Activated CD4-positive, CD25-positive, alpha-beta regulatory T cell treated with anti-CD3 and anti-CD28 coated beads, Interleukin-2, amount 50 U/mL, for 72 hours (primary cell): ENCODE data around the gene SPI1.
"Not testable (repeated sequence)": the region's sequence is repeated elsewhere in the genome, so short reads cannot be mapped to it uniquely, and the experiment has no call there.

Experiments used
- DNase-seq: peaks from one replicate; pipeline ENCODE4 v3.0.0; 2021

Gene SPI1

DNA sequence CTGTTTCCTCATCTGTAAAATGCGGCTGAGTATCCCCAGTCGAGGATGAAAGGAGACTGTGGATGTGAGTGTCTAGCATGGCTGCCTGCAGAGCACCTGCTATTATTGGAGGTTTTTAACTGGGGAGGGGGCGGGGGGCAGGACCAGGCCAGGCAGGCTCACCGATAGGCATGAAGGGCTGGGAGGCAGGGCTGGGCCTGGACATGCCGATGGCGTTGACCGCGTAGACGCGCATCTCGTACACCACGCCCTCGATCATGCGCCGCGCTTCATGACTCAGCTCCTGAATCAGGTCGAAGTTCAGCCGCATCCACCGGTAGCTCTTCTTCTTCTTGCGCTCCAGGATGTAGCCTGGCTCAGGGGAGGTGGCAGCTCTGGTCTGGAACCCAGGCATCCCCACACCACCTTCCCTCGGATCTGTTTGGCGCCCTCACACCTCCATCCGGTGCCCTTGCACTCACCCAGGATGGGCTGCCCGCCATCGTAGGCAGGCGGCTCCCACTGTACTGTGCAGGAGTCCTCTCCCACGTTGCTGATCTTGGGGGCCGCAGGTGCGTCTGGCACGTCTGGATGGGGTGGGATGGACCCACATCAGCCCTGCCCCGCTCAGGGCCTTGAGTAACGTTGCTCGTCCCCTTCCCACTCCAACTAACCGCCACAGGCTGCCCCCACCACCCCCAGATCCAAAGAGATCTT lies 41.0 kb downstream of the SPI1 start:
- DNase-seq = no peak

DNA sequence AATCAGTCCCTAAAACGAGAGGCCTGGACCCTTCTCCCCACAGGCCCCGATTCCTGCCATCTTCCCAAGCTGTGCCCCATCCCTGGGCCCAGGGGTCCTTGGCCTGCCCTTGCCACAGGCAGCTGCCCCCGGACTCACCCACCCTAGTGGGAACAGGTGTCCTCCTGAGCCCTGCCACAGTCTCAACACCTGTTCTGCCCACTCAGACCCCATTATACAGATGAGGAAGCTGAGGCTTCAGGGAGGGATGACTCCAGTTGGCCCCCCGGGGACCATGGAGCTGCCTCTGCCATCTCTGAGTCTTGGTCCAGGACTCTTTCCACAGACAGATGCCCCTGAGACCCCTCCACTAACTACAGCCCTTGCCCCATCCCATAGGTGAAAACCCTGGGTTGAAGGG lies 41.8 kb downstream of the SPI1 start:
- no peak for DNase-seq

DNA sequence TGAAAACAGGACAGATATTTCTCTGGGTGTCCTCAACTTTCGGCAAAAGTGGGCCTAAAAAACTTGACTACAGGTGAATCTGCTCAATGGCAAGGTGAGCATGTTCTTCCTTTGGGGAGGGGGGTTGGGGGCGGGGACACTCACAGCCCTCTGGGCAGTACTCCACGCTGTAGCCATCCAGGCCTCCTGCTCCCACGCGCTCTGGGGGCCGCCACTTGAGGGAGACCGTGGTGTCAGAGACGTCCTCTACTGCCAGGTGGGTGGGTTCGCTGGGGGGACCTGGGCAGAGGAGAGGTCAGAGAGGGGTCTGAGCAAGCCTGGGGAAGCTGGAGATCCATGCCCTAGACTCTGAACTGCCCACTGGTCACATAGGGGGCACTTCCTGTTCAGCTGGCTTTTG lies 42.6 kb downstream of the SPI1 start:
- DNase-seq = no peak

DNA sequence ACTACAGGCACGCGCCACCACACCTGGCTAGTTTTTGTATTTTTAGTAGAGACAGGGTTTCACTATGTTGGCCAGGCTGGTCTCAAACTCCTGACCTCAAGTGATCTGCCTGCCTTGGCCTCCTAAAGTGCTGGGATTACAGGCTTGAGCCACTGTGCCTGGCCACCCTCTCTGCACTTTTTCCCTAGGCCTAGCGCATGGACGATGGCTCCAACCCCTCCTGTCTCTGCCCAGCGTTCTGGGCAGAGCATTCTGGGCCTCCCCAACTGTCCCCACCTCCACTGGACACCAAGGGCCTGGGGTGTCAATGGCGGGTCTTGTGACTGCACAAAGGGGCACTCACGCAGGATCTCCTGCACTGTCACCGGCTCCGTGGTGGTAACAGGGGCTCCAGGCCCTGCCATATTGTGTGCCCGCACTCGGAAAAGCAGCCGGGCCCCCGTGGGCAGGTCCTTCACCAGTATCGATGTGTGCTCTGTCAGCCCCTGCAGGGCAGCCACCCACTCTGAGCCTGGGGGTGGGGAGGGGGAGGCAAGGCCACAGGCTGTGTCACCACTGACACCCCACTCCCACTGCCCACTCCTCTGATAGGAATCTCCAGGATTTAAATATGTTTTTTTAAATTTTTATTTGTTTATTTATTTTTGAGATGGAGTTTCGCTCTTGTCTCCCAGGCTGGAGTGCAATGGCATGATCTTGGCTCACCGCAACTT lies 43.5 kb downstream of the SPI1 start:
- not testable (repeated sequence) for DNase-seq

DNA sequence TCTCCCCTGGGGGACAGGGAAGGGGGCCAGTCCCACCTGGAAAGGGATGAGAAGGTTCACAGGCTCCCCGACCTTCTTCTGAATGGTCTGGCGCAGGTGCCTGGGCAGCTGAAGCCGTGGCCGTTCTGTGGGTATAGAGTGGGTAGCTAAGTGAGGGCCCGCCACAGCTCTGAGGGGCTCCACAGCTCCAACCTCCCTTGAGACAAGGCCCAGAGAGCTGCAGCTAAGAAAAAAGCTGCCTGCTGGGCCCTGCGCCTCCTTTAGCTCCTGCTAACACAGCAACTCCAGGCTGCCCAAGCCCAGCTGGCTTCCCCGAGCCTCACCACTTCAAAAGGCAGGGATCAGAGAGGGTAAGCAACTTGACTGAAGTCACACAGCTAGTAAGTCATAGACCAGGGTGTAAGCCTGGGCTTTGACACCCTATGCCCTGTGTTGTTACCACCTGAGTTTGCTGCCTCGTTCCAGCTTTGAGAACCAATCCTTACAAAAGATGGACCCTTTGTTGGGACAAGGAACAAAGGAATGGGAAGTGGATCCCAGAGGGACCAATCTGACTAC lies 44.4 kb downstream of the SPI1 start:
- no peak for DNase-seq

DNA sequence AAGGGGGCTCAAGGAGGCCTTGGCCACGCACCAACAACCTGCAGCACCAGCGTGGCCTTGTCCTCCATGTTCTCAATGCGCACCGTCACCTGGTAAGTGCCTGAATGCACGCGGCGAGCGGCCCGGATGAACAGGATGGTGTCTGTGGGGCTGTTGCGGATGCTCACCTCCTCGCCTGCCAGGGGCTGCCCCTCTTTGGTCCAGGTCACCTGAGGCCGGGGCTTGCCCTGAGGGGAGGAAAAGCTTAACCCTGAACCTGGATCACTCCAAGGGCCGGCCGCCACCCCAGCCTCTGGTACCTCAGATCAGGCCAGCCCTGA lies 44.9 kb downstream of the SPI1 start:
- DNase-seq = no peak

DNA sequence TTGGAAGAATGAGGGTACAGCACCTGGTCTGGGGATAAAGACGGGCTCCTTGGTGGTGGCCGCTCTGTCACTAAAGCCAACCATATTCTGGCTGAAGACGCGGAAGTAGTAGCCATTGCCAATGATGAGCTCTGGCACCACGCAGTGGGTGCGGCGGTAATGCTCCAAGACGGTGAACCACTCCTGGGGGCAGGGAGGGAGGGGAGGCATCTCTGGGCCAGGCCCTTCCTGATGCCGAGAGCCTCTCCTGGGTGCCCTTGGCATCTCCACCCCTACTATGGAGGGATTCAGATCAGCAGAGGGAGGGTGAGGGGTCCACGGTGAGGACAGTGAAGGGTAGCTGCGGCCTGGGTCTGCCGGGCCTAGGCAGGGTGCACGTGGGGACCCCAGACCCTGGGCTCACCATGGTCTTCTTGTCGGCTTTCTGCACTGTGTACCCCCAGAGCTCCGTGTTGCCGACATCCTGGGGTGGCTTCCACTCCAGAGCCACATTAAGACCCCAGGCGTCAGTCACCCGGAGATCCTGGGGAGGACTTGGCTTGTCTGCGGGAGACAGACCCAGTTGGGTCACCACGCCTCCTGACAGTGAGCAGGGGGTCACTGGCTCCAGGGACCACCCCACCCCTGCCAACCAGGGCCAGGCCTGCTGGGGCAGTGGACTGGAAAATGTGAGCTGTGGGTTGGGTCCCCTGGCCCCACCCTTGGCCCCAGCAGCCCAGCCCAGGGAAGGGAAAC lies 45.4 kb downstream of the SPI1 start:
- DNase-seq = no peak

DNA sequence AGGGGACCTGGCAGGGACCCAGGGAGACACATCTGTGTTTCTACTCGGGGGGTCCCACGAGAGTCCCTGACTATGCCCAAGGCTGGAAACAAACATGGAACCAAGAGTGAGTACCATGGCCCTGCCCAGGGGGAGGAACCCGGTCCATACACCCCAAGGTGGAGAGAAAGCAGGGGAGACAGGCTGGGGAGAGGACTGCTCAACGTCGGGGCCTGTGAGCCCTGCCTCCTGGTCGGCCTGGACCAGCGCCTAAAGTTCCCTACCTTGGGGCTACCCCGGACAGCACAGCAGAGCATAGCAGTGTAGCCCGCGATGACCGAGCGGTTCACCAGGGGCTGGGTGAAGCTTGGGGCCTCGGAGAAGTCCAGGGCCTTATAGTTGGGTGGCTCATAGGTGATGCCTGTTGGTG lies 46.0 kb downstream of the SPI1 start:
- DNase-seq = no peak

DNA sequence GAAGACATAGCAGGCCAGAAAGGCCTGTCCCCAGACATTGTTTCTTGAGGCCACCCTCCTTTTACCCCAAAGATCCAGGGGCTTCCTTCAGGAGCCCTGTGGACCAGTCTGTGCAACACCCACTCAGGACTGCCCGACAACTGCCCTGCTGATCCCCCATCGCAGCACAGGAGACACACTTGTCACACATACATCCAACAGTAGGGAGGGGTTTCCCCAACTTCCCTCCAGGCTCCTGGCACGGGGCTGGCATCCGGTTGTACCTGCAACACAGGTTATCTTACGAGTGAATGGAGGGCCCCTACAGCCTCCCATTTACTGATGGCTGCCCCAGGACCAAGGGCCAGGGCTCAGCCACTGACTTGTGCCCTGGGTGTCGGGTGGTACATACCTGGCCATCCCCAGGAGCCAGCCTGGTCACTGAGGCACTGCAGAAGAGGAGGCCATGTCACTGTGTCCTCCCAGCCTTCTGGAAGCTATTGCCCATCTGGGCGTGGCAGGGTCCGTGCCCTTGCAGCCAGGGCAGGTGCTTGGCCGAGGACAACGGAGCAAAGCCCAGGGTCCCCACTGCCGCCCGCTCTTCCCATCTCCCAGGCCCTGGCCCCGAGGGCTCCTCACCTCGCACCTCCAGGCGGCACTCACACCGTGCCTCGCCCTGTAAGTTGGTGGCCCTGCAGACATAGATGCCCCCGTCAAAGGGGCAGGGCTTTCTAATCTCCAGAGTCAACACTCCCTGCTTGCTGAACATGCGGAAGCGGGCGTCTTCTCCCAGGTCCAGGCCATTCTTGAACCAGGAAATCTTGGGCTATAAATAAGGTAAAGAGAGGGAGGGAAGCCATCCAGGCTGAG lies 46.7 kb downstream of the SPI1 start:
- no peak for DNase-seq

DNA sequence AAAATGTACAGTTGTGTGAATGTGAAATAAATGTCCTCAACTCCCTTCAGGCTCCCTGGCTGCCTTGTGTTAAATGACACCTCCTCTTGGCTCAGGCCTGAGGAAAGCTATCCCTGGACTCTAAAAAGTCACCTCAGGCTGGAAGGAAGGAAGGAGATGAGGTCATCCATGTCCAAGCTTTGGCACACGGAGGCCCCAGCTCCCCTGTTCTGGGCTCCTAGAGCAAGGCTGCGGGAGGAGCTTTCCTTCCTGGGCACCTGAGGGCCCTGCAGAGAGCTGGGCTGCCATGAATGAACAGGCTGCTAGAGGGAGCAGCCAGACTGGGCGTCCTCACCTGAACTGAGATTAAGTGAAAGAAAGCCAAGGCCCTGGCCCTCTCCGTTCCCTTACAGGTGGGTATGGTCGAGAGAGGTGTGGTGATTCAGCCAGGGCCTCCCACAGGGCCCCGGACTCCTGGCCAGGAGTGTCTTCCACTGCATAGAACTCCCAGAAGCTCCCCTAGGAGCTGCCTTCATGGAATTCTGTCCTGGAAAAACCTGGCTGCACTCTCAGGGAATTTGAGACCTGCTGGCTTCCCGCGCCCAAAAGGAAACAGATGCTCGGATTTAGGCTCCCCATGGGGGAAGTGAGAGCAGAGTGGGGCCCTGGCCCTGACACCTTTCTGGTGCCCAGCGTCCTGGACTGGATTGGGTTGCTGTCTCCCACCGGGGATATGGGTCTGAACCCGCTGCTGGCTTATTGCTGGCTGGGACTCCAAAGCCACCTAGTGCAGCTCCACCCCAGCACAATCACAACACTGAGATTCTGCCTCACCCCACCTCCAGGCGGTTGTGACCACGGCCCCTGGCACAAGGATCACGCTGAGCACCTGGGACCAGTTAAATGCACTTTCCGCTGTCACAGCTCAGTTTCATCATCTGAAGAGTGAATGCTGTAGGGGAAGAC lies 48.1 kb downstream of the SPI1 start:
- DNase-seq = no peak

DNA sequence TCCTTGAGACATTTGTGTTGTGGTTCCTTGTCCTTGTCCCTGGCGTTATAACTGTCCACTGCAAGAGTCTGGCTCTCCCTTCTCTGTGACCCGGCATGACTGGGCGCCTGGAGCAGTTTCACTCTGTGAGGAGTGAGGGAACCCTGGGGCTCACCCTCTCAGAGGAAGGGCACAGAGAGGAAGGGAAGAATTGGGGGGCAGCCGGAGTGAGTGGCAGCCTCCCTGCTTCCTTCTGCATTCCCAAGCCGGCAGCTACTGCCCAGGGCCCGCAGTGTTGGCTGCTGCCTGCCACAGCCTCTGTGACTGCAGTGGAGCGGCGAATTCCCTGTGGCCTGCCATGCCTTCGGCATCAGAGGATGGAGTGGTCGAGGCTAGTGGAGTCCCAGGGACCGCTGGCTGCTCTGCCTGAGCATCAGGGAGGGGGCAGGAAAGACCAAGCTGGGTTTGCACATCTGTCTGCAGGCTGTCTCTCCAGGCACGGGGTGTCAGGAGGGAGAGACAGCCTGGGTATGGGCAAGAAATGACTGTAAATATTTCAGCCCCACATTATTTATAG lies 48.8 kb downstream of the SPI1 start:
- DNase-seq = no peak

DNA sequence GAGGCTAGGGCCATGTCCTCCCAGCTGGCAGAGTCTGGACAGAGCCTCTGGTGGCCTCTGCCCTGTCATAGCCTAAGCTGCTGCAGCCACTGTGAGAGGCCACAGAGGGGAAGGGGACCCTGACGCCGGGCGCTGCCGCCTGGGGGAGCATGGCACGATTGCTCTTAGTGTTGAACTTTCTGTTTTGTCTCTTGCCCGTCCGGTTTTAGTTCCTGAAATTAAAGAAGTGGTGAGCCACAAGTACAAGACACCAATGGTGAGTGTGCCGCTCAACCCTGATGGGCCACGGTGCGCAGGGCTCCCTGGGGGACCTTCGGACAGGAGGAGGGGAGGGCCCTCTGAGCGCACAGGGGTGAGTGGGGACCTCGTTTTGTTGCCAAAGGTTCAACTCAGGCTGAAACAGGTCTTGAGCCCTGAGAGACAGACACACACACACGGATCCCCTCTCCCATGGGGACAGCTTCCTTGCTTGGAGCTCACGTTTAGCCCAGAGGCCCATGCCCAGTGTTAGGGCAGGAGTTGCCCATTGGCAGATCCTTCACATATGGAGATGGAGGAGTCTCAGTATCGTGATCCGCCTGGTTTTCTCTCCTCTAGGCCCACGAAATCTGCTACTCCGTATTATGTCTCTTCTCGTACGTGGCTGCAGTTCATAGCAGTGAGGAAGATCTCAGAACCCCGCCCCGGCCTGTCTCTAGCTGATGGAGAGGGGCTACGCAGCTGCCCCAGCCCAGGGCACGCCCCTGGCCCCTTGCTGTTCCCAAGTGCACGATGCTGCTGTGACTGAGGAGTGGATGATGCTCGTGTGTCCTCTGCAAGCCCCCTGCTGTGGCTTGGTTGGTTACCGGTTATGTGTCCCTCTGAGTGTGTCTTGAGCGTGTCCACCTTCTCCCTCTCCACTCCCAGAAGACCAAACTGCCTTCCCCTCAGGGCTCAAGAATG lies 49.6 kb downstream of the SPI1 start:
- no peak for DNase-seq

DNA sequence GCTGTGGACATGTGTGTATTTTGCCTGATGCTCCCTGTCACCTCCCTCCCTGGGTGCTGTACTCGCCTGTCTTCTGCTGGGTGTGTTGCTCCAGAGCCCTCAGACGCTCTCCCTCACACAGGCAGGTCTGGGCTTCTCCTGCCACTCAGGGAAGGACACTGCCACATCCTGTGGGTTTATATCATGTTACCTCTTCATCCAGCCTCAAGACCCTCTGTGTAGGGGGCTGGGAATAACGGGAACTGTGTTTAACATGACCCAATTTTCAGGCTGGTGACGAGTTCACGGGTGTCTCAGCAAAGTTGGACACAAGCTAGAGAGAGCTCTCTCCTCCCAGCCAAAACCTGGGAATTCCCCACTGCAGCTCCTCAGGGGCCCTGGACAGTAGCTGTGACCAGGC lies 50.4 kb downstream of the SPI1 start:
- DNase-seq = no peak

DNA sequence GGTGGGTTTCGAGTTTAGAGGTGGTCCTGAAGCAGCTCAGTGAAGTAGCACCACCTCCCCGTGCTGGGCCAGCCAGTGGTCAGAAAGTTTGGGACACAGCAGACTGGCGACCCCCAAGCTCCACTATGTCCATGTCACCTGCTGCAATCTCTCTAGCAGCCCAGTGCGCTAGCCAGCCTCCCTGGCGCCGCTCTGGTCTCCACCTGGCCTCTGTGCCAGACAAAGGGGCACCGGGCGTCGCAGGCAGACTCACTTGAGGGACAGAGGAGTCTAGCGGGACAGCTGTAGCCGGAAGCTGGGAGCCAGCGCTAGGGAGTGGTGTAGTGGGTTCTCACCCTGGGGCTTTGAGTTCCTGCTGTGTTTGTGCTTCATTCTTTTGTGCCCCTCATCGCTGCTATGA lies 51.3 kb downstream of the SPI1 start:
- DNase-seq = no peak

DNA sequence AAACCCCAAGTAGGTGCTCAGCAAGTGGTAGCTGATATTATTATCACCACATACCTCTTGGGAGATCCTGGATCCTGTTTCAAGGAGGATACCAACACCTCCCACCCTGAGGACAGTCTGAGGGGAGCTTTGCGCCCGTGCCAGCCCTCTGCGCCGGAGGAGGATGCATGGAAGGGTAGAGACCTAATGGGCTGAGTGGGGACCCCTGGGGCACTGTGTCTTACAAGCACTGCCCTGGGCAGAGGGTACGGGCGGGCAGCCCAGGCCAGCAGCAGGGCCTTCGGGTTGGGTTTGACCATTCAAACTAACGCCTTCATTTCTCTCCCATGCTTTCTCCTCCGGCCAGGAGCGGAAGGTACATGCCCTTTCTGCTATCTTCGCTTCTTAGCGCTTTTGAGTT lies 52.1 kb downstream of the SPI1 start:
- DNase-seq = no peak

DNA sequence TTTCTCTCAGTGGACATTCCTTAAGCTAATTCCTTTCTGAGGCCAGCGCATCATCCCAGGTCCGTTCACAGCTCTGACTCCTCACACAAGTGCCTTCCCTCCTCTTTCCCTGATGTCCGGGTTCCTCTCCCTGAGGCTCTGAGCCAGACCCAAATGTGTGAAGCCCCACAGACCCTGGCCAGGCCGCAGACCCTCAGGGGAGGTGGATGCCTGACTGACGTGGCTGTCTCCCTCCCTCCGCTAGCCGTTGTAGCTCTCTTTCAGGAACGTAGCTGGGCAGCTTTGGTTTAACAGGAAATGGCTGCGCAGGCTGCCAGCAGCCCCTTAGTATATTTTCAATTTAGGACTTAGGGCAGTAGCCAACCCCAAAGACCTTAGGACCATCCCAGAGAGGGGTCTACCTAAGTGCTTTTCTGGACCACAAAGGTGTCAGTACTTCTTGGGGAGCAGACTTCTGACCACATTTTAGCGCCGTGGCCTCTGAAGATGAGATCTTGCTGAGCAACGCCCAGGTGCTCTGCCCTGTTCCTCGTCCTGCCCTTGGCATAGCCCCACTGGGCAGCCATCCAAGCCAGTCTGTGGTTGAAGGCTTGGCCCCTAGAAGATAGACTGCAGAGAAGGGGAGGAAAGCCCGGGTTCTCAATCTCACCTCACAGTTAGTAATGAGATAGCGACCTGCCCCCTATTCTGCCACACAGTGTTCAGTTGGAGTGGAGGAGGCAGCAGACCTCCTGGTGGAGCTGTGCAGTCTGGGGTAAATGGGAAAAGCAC lies 52.9 kb downstream of the SPI1 start:
- no peak for DNase-seq

DNA sequence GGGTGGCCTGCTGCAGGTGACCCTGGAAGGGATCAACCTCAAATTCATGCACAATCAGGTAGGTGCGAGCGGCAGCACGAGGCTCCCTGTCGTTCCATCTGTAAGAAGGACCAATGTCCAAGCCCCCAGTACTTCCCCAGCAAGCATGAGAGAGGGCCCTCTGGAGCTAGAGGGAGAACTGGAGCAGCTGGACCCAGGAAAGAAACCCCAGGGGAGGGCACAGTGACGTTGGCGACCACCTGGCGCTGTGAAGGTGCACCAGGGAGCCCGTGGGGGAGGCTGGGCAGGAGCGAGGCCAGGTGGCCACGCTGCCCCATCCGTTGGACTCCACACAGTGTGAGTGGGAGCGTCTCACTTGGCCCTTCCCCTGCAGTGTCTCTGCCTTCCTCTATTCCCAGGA lies 53.8 kb downstream of the SPI1 start:
- no peak for DNase-seq

DNA sequence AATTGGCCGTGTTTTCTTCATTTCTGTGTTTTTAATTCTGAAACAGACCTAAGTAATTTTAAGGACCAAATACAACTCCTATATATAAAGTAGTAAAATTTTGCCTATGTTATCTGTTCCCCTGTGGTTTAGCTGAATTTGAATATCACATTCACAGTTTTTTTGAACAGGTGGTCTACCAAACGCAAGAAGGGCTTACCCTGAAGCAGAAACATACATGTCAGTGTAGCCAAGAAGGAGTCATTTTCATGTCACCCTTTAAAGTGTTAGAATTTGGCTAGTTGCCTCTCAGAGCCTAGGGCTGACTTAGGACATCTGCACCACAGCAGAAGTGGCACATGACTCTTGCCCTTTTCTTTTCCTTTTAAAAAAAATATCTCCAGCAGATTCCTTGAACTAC lies 60.2 kb downstream of the SPI1 start:
- DNase-seq = no peak

DNA sequence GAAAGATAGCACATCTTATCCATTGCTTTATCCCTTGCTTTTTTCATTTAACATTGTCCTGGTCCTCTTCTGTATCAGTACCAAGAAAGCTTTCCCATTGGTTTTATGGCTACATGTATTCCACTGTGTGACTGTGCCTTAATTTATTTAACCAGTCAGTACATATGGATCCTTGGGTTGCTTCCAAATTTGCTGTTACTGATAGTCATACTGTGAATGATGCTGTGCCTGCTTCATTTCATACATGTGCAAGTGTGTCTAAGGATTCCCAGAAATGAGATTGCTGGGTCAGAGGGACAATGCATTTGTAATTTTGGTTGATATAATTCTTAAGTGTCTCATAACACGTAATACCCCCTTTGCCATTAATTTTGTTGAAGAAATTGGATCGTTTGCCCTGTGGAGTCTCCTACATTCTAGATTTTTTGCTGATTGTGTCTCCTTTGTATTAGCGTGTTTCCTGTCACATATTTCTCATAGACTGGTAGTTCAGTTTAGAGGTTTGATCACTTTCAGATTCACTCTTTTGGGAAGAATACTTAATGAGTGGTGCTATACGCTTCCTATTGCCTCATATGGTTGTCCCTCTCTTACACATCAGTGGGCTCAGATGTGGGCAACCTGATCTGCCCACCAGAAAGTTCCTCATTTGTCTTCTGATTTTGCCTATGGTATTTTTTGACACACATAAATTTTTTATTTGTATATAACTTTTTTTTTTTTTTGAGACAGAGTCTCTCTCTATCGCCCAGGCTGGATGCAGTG lies 61.1 kb downstream of the SPI1 start:
- no peak for DNase-seq
